HG03039 (cell line): ENCODE measurements around the gene HNRNPAB.
A peak's percentile ranks its signal among the peaks of the same experiment; 100 is the strongest.
"Not testable (repeated sequence)": the region's sequence is repeated elsewhere in the genome, so short reads cannot be mapped to it uniquely, and the experiment has no call there.

Source experiments
- ATAC-seq: cut with Tn5 transposase; IDR thresholded peaks from one replicate; pipeline ENCODE4 v1.9.1; 2021; ENCODE audit warnings: mild to moderate bottlenecking, moderate library complexity; ENCODE audit not compliant: unreplicated experiment

Gene HNRNPAB

DNA sequence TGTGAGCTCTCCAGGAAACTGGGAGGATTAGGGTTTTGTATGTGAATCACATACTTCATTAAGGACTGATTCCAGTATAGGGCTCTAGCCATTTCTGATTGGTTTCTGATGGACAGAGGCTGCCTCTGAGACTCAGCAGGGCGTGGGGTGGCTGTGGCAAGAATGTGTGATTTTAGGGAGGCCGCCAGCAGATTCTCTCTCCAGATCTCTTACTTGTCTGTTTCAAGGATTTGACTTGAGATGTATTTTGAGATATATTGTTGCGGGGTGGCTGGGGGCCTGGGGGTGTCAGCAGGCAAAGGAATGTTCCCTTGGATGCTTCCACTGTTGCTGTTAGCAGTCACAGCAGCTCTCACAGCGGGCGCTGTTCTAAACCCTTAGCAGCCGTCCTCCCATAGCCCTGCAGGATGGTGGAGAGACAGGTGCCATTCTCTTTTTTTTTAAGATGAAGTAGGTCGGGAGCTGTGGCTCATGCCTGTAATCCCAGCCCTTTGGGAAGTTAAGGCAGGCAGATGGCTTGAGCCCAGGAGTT lies 8.0 kb upstream of the HNRNPAB start:
- no peak for ATAC-seq

DNA sequence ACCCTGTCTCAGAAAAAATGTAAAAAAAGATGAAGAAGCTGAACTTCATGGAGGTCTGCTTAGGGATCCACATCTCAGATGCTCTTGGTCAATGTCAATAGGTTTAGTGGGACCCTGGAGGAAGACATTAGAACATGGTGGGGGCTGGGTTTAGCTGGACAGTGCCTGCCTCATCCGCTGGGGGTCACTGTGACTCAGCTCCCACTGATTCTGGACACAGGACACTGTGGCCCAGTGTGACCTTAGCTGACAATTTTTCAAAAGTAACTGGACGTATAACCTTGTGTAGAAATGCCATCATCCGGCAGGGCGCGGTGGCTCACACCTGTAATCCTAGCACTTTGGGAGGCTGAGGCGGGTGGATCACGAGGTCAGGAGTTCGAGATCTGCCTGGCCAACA lies 7.3 kb upstream of the HNRNPAB start:
- no peak for ATAC-seq

DNA sequence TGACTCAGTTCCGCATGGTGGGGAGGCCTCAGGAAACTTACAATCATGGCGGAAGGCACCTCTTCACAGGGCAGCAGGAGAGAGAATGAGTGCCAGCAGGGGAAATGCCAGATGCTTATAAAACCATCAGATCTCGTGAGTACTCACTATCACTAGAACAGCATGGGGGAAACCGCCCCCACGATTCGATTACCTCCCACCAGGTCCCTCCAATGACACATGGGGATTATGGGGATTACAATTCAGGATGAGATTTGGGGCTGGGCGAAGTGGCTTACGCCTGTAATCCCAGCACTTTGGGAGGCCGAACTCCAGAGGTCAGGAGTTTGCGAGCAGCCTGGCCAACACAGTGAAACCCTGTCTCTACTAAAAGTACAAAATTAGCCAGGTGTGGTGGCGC lies 6.2 kb upstream of the HNRNPAB start:
- not testable (repeated sequence) for ATAC-seq

DNA sequence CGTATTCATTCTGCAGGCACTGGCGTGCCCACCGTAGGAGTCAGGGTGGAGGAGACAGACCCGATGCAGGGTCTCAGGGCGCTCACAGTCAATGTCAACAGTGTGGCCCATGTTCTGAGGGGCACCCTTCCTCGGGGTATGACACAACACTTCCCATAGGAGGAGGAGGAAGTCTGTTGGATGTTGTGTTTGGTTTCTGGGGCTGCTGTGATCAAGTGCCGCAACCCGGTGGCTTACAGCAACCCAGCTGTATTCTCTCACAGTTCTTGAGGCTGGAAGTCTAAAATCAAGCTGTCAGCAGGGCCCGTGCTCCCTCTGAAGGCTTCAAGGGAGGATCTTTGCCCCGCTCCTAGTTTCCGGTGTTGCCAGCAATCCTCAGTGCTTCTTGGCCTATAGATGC lies 5.6 kb upstream of the HNRNPAB start:
- no peak for ATAC-seq

DNA sequence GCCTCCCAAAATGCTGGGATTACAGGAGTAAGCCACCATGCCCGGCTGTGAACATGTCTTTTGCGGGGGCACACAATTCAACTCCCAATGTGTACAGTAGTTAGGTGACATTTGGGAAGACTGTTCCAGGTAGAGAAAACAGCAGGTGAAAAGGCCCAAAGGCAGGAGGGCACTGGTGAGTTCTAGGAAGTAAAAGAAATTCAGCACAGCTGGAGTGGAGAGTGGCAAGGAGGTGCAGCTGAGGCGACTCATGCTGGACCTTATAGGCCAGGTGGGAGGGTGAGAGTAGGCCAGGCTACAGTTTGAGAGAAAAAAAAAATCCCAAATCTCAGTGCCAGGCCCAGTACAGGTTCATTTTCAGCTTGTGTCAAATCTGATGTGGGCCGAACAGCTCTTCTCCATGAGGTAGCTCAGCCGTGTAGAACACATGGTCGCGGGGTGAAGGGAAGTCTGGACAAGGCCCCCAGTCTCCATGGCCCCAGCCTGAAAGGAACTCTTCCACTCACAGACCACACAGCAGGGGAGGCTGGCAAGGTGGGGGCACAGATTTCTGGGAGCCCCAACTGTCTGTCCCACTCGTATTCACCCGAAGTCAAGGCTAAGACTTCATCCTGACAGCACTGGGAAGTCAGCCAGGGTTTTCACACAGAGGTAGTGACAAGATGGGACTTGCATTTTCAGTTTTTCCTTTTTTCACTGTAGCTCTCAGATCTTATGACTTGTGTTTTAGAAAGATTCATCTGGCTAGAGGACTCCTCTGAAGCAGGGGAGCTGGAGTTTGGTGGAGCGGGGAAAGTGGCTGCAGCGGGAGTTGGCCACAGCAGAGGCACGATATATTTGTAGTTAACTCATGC lies 4.5 kb upstream of the HNRNPAB start:
- no peak for ATAC-seq

DNA sequence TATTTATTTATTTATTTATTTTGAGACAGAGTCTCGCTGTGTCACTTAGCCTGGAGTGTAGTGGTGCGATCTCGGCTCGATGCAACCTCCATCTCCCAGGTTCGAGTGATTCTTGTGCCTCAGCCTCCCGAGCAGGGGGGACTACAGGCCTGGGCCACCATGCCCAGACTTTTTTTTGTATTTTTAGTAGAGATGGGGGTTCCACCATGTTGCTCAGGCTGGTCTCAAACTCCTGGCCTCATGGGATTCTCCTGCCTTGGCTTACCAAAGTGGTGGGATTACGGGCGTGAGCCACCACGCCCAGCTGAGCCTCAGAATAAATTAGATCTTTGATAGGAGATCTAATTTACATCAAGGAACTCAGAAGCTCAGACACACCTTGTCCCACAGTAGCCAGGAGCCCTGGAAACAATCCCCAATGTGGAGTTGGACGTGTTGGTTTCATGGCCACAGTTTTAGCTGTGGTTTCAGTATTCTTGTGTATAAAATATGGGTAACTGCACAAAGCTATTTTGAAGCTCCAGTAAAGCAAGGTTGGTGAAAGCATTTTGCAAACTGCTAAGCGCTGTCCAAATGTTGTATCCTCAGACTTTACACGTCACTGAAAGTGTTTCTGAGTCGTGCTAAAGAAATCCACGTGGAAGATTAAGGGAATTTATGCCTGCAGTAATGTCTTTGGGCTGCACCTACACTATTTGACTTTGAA lies 3.0 kb upstream of the HNRNPAB start:
- no peak for ATAC-seq

DNA sequence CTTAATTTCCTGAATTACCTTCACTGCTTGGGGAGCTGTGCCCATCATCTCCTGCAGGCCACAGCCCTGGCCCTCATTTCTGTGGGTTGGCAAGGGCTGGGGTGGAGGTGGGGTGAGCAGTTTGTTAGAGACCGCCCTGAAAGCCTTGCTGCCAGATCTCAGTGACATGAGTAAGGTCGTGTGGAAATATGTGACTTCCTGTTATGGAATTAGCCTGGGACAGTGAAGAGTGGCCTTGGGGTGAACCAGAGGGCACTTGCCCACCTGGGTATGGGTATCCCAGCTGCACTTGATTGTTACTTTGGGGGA lies 2.5 kb upstream of the HNRNPAB start:
- no peak for ATAC-seq

DNA sequence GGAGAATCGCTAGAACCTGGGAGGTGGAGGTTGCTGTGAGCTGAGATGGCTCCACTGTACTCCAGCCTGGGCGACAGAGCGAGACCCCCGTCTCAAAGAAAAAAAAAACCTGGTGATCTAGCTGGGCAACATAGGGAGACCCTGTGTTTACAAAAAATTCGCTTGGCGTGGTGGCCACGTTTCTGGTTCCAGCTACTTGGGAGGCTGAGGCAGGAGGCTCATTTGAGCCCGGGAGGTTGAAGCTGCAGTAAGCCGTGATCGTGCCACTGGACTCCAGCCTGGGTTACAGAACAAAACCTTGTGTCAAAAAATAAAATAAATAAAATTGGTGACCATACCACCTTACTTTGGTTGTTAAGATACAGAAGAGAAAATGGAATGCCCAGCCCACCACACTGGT lies 1.8 kb upstream of the HNRNPAB start:
- no peak for ATAC-seq

DNA sequence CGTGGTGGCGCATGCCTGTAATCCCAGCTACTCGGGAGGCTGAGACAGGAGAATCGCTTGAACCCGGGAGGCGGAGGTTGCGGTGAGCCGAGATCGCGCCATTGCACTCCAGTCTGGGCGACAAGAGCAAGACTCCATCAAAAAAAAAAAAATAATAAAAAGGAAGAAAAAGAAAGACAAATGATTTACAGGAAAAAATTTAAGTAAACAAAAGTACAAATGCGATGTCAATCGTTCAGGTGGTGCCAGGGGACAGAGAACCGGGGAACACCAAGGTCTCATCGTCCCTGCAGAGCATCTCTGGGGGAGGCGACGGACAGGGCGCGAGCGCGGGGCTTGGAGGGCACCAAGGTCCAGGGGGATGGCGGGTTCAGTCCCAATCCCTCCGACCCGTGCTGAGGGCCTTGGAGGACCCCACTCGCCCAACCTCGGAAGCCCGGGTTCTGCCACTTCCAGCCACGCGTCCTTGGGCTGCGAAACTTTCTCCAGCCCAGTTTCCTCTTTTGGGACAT lies 607 bp upstream of the HNRNPAB start:
- no peak for ATAC-seq

DNA sequence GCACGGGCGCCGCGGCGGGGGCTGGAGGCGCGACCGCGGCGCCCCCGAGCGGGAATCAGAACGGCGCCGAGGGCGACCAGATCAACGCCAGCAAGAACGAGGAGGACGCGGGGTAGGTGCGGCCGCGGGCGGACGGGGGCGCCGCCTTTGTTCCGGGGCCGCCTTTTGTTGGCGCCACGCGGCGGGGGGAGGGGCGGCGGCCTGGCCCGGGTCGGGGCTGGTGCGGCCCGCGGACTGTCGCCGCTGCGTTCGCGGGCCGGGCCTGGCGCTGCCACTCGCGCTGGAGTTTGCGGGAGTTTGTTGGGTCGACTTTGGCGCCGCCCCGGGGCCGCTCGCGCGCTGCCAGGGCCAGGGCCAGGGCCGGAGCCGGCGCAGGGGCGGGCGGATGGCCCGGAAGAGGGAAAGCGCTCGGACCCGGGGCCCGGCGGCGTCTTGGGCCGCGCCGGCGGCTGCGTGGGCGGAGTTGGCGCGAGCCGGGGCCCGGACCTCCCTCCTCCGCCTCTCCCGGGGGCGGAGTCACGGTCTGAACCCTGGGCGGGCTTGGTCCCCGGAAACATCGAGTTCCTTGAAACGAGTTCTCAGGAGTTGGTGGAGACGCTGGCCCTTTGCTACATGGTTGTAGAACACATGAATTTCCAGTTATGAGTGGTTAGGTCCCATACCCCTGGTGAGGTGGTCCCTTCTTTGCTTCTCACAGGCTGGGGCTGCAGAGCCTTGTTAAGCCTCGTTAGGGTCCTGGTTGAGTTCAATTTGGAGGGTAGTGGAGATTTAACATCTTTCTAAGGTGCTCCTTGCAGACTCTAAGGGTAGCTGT lies 809 bp downstream of the HNRNPAB start:
- ATAC-seq = peak; percentile 38

DNA sequence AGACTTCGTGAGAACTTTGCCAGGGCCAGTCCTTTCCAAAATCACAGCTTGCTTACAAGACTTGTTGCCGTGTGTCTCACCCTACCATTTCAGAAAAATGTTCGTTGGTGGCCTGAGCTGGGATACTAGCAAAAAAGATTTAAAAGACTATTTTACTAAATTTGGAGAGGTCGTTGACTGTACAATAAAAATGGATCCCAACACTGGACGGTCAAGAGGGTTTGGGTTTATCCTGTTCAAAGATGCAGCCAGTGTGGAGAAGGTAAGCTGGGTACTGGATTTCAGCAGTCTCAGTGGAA lies 1.4 kb downstream of the HNRNPAB start:
- ATAC-seq = no peak

DNA sequence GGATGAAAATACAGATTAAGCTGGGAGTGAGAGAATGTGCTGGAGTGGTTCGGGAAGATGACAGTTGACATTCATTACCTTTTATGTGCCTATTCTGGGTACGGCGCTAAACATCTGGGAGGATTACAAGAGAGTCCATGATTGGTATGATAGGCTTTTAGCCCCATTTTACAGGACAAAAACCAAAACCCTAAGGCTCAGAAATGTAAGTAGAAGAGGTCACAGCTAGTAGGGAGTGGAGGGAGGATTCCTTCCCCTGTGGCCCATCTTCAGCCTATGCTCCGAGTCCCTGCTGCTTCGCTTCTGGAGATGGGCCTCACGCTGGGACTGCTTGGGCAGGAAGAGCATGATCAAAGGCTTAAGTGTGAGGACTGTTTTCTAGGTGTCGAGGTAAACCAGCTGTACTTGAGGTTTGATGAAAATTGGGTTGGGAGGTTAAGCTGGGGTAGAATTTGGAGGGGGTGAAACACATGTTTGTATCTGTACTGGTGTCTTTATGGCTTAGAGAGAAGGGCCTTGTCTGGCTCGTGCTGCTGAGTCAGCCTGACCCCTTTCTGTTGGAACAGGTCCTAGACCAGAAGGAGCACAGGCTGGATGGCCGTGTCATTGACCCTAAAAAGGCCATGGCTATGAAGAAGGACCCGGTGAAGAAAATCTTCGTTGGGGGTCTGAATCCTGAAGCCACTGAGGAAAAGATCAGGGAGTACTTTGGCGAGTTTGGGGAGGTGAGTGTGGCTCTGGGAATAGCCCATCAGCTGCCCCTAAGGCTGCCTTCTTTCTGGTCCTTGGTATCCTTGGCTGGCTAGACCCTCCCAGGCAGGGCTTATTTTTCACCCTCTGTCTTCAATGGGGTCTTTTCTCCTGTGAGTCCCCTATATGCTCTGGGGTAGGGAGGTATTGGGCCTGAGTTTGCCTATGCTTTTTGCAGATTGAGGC lies 2.1 kb downstream of the HNRNPAB start:
- ATAC-seq = no peak

DNA sequence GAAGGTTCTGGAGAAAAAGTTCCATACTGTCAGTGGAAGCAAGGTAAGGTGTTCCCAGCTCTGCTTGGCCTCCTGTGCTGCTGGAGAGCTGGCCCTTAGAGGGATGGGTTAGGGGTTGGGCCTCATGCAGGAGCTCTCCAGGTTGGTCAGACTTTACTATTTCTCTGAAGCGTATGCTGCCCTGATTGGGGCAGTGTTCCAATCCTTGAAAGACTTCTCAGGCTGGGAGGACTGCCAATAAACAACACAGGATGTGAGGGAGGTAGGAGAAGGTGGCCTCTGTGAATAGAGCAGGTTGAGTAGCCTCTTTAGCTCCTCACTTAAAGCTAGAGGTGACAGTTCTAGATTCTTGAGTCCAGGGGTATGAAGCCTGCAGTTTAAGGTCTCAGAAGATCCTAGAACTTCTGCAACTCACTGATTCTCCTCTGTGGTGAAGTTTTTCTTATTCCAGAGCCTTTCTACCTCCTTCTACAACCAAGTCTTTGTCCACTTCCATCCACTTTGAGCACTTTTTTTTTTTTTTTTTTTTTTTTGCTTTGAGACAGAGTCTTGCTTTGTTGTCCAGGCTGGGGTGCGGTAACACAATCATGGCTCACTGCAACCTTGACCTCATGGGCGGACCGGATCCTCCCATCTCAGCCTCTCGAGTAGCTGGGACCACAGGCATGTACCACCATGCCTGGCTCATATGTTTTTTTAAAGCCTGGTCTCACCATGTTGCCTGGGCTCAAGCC lies 3.0 kb downstream of the HNRNPAB start:
- no peak for ATAC-seq

DNA sequence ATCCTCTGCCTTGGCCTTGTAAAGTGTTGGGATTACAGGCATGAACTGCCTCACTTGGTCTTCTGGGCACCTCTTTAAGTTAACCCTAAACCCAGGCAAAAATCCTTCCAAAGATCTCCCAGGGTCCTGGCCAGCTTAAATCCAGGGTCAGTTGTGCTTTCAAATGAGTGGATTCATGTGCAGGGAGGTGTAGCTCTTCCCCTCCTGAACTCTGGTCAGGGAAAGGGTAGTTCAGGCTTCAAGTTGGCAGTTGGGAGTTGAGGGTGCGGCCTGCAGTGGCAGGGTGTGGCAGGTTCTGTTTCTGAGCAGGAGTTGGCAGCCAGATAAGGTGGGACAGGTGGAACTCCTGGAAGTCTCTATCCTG lies 3.6 kb downstream of the HNRNPAB start:
- no peak for ATAC-seq

DNA sequence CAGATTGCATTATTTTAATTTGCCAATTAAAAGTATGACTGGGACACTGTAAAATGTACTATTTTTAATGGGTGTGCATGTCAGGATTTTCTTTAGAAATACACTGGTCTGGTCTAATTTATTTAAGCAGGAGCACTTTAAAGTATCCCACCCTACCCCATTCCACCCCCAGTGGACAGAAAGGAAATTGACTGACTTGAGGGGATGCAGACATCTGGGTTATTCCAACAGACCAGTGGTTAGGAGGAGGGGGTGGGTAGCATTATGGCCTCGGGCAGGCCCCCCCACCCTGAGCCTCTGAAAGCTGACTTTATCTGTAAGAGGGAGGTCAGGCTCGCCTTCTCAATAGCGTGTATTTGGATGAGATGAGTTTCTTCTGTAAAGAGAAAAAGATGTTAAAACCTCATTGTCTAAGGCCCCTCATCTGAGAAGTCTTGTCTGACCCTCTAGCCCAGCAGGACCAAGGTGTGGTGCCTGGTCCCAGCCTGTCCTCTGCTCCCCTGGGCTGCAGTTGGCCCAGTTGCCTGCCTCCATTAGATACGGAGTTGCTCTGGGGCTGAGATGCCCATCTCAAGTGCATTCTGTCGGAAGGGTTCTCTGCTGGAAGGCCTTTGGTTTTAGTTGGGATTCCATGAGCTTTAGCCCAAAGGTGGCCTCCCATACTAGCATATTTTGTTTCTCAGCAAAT lies 4.4 kb downstream of the HNRNPAB start:
- no peak for ATAC-seq

DNA sequence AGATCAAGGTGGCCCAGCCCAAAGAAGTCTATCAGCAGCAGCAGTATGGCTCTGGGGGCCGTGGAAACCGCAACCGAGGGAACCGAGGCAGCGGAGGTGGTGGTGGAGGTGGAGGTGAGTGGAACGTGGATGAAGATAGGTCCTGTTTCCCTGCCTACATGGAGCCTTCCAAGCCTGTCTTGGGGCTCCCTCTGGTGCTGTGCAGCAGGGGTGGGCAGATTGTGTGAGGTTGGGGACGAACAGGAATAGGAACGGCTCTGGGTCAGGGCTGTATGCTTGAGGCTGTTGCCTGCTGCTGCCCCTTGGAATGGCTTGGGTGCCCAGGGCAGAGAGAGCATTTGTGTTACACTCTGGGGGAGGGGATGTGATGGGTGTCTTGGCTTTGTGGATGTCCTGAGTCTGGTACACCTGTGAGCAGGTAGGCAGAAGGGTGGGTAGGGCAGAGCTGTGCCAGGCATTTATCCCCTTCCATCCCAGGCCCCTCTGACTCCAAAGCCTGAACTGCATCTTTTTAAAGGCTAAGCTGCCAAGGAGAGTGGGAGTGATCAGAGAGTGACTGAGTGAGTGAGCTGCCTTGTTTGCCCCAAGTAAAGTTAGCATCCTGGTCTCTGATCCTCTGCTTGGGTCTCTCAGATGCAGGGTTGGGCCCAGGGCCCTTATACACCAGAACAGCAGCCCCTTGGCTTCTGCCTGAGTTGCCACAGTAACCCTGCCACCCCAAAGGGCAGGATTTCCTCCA lies 5.2 kb downstream of the HNRNPAB start:
- ATAC-seq = no peak

DNA sequence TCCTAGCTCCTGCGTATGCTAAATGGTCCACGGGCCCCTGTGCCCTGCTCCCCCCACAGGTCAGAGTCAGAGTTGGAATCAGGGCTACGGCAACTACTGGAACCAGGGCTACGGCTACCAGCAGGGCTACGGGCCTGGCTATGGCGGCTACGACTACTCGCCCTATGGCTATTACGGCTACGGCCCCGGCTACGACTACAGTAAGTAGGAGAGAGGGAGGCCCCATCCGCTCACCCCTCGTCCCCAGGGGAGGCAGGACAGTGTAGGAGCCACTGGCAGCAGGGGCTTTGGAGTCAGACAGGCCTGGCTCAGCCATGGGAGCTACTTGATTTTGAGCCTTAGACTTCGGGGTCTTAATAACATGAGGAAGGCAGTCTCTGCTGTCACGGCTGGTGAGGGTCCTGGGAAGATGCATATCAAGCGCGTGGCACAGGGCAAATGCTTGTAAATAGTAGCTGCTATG lies 5.8 kb downstream of the HNRNPAB start:
- ATAC-seq = no peak

DNA sequence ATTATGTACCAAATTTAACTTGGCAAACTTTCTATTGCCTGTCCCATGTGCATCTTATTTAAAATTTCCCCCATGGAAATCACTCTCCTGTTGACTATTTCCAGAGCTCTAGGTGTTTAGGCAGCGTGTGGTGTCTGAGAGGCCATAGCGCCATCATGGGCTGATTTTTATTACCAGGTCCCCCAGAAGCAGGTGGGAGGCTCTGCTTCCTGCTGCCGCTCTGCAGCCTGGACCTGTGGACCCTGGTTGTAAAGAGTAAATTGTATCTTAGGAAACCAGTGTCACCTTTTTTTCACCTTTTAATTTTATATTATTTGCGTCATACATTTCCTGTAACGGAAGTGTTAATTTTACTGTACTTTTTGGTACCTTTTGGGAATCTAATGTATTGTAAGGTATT lies 6.4 kb downstream of the HNRNPAB start:
- ATAC-seq = no peak
